SU-DHL-6 (cell line): Measurements from ENCODE around the gene PFKM.

Source experiments
- EZH2phosphoT487 ChIP-seq: fragments of 200-600 bp; sonication (generic), shearing (Covaris generic); conservative IDR thresholded peaks from 2 replicates; pipeline ENCODE4 v1.6.1; 2018; ENCODE audit warnings: mild to moderate bottlenecking, antibody characterized with exemption, low read length, moderate library complexity, mixed read lengths
- TF ChIP-seq, protein P1 (sequence below): fragments of 200-600 bp; sonication (generic); IDR thresholded peaks from one replicate; pipeline ENCODE4 v1.5.1; 2017; ENCODE audit warnings: antibody characterized with exemption, mild to moderate bottlenecking, low read length, moderate library complexity; ENCODE audit not compliant: insufficient read depth, poor library complexity, severe bottlenecking

GRCh38 chr12:48086327-48086726, 32.8 kb upstream of the PFKM start:
- TF ChIP-seq, protein P1, sequence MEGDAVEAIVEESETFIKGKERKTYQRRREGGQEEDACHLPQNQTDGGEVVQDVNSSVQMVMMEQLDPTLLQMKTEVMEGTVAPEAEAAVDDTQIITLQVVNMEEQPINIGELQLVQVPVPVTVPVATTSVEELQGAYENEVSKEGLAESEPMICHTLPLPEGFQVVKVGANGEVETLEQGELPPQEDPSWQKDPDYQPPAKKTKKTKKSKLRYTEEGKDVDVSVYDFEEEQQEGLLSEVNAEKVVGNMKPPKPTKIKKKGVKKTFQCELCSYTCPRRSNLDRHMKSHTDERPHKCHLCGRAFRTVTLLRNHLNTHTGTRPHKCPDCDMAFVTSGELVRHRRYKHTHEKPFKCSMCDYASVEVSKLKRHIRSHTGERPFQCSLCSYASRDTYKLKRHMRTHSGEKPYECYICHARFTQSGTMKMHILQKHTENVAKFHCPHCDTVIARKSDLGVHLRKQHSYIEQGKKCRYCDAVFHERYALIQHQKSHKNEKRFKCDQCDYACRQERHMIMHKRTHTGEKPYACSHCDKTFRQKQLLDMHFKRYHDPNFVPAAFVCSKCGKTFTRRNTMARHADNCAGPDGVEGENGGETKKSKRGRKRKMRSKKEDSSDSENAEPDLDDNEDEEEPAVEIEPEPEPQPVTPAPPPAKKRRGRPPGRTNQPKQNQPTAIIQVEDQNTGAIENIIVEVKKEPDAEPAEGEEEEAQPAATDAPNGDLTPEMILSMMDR = no peak
- TF ChIP-seq EZH2phosphoT487 = no peak
